Islet precursor cell (in vitro differentiated cells): ENCODE measurements around the gene TIMM17A.
"Not testable (repeated sequence)": the region's sequence is repeated elsewhere in the genome, so short reads cannot be mapped to it uniquely, and the experiment has no call there.

Source experiments
- DNase-seq: peaks from one replicate; pipeline ENCODE4 v3.0.0-alpha.2; 2018

Gene TIMM17A

DNA sequence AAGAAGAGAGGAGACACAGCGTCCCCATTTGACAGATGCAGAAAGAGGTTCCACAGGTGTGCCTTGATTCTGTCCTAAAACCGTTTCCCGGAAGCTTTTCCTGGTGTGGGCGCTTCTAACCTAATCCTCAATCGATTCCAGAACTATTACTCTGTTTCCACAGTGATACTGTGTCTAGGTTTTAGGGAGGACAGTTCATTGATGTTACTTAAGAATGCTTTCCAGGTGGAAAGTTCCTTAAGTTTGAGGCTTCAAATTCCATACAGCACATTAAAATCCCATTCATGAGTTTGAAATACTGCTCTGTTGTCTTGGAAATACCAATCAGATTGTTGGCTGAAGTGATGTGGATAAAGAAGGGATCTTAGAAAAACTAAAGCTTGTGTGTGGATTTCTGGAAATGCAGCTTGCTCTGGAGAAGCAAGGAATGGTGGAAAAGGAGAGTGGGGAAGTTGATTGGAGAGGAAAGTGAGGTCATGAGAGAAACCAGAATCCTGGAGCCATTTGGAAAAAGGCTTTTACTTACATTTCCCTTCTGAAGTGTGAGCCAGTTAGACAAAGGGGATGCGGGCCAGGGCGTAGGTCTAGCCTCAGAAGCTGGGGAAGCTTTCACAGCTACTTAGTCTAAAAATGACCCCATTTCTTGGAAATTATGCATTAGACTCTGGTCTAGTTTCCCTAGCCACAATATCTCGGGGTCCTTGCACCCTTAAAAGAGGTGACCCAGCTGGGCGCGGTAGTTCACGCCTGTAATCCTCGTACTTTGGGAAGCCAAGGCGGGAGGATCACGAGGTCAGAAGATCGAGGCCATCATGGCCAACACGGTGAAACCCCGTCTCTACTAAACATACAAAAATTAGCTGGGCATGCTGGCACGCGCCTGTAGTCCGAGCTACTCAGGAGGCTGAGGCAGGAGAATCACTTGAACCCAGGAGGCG lies 61.8 kb downstream of the TIMM17A start:
- DNase-seq, result no peak

- DNase-seq, result no peak
These were observed 62.6 kb downstream of the TIMM17A start for GRCh38 chr1:202017749-202018467.

- DNase-seq, result peak; percentile 90
These were observed 63.3 kb downstream of the TIMM17A start for GRCh38 chr1:202018468-202019234.

DNA sequence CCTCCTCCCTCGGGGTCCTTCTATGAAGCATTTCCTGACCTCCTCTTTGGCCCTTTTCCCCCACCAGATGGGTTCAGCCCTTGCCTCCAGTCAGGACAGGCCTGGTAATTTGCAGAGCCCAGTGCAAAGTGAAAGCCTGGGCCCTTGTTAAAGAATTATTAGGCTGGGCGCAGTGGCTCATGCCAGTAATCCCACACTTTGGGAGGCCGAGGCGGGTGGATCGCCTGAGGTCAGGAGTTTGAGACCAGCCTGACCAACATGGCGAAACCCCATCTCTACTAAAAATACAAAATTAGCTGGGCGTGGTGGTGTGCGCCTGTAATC lies 63.9 kb downstream of the TIMM17A start:
- DNase-seq, result not testable (repeated sequence)
